ENCODE results near the gene GSN.

DNA sequence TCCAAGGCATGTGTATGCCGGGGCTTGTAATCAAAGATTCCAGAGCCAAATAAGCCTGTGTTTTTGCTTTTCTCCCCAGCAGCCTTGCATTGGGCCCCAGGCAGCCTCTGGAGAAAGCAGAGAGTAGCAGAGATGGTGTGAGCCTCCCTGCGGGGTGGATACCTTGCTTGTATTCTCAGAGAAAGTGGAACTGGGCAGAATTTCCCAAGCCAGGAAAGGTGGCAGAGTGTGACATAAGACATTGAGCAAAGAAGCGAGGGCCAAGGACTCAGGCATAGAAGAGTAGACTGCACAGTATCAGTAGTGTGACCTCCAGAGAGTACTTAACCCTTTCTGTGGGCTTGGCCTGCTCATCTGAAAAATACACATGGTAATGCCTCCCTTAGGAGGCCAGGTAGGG lies 1.6 kb upstream of the GSN start:
- TF ChIP-seq, protein P1, sequence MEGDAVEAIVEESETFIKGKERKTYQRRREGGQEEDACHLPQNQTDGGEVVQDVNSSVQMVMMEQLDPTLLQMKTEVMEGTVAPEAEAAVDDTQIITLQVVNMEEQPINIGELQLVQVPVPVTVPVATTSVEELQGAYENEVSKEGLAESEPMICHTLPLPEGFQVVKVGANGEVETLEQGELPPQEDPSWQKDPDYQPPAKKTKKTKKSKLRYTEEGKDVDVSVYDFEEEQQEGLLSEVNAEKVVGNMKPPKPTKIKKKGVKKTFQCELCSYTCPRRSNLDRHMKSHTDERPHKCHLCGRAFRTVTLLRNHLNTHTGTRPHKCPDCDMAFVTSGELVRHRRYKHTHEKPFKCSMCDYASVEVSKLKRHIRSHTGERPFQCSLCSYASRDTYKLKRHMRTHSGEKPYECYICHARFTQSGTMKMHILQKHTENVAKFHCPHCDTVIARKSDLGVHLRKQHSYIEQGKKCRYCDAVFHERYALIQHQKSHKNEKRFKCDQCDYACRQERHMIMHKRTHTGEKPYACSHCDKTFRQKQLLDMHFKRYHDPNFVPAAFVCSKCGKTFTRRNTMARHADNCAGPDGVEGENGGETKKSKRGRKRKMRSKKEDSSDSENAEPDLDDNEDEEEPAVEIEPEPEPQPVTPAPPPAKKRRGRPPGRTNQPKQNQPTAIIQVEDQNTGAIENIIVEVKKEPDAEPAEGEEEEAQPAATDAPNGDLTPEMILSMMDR (IDR thresholded peaks at IDR 0.05; ENCODE audit: low read depth, low read length, poor library complexity, severe bottlenecking): no peak
- no peak for TF ChIP-seq EZH2phosphoT487 (IDR thresholded peaks at IDR 0.05; ENCODE audit: borderline replicate concordance, low read length)
